Measurements from ENCODE around the gene DLD.

GRCh38 chr7:107940951-107941350 is 50.0 kb downstream of the DLD start:
- TF ChIP-seq CTCF (conservative IDR thresholded peaks at IDR 0.05; ENCODE audit: low read length): no peak
- TF ChIP-seq EZH2phosphoT487 (IDR thresholded peaks at IDR 0.05; ENCODE audit: borderline replicate concordance, low read depth, low read length): no peak
